GM18511 (cell line): ENCODE data around the gene KLHL3.

ENCODE experiments used
- ATAC-seq: cut with Tn5 transposase; IDR thresholded peaks from one replicate; pipeline ENCODE4 v1.9.1; 2021; ENCODE audit warnings: mild to moderate bottlenecking, moderate library complexity; ENCODE audit not compliant: unreplicated experiment

Gene KLHL3

DNA sequence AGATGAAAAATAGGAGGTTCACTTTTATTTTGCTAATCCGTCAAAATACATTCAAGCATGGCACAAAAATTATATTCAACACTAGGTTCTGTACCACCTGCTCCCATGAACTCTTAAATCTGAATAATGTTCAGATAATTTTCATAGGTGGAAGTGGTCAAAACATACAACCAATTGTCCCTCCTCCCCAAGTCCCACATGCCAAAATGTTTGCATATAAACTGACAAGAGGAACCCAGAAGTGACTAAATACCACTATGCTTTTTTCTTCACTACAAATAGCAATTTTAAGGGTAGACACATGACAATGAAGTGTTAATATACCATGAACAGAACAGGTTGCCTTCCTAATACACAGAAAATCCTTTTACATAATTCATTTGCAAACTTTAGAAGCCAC is 14.5 kb upstream of the KLHL3 start:
- no peak for ATAC-seq

- ATAC-seq: no peak
Observed at GRCh38 chr5:137747848-137748247, 12.0 kb upstream of the KLHL3 start.

GRCh38 chr5:137743031-137743640 is 7.2 kb upstream of the KLHL3 start:
- peak; percentile 73 for ATAC-seq

DNA sequence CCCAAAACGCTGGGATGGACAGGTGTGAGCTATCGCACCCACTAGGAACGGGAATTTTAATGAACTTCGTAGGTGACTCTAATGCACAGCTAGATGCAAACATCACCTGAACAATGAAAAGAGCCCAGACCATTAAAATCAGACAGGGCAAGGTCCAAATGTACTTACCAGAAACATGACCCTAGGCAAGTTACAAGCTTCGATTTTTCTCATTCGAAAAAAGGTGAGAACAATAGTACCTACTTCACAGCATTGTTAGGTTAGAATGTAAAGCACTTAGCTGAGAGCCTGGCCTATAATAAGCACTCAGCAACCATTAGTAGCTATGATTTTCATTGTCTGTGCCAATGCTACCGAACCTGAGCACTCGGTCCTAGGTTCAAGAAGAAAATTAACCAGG is 5.8 kb upstream of the KLHL3 start:
- ATAC-seq: no peak

DNA sequence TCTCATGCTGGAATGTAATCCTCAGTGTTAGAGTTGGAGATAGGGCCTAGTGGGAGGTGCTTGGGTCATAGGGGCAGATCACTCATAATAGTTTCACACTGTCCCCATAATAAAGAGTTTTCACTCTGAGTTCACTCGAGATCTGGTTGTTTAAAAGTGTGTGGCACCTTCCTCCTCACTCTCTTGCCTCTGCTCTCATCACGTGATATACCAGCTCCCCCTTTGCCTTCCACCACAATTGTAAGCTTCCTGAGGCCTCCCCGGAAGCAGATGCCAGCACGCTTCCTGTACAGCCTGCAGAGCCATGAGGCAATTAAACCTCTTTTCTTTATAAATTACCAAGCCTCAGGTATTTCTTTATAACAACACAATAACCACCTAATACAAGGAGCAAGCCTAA is 3.8 kb upstream of the KLHL3 start:
- no peak for ATAC-seq

DNA sequence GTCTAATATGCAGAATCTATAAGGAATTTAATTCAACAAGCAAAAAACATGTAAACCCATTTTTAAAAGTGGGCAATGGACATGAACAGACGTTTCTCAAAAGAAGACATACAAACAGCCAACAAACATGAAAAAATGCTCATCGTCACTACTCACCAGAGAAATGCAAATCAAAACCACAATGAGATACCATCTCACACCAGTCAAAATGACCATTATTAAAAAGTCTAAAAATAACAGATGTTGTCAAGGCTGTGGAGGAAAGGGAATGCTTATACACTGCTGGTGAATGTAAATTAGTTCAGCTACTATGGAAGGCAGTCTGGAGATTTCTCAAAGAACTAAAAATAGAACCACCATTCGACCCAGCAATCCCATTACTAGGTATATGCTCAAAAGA is 3.1 kb upstream of the KLHL3 start:
- ATAC-seq: no peak

DNA sequence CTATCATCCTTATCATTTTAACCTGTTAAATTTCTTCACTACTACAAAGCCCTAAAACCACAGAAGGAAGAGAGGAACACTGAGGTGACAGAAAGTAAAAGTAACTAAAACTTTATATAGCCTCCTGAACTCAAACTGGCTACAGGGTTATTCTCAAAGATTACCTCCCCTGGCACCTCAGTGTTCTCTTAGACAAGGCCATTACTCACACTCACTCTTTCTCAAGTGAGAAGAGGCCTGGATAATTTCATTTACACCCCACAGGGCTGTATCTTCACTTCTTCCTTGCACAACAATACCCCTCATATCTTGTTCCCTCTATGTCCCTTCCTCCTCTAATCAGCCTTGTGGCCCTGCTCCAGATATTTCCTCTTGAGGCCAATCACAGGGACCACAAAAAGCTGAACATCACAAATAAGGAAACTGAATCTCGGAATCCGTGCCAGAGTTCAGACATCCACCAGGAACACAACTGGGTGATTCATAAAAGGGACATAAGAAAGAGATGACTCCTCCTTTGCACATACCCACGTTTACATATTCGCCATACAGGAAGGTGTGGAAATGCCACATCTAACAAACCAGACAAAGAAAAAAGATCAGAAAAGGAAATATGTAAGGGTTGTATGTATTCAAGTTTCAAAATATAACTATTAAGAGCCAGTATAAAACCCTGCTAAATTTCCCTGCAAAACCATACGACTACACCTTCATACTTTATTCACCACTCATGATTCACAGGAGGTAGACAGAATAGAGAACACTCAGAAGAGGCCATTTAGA is 1.7 kb upstream of the KLHL3 start:
- no peak for ATAC-seq

DNA sequence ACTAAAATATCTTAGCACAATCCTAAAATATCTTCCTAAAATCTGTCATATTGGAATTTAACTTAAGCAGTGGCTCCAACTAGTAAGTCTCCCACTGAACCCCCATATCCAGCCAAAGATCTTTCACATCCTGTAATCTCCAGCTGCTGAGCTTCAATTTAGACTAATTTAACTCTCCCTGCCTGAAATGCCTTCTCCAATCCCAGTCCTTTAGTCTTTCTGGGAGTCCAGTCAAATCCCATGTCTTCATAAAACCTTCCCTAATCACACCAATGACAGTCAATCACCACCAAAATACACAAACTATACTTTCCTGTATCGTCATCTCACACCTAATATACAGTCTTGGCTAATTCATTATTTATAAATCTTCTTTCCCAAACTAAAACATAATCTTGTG is 607 bp upstream of the KLHL3 start:
- ATAC-seq: no peak

DNA sequence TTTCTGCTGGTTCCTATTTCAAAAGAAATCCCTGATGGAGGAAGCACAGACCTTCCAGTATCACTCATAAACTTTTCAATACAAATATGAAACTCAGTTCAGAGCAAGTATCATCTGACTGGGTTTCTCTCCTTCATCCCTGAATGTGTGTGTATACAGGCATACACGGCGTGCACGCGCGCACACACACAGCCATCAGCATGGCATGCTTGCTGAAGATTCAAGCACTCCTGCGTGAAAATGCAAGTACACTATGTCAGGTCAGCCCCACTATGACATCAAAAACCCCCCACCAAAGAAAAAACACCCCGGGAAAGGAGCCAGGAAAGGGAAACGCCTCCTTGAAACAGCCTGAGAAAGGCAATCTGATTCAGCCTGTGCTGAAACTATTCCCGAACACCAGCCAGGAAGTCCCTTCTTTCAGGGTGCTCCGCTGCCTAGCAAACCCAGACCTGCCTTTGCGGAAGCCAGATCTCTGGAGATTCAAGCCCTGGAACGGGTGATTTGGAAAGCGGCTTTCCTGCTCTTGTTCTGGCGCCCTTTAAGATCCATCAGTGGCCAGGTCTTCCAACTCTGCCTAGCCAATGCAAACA is 831 bp downstream of the KLHL3 start:
- peak; percentile 27 for ATAC-seq

GRCh38 chr5:137734331-137734730 is 1.6 kb downstream of the KLHL3 start:
- ATAC-seq: no peak

- no peak for ATAC-seq
Observed at GRCh38 chr5:137733922-137734321, 2.0 kb downstream of the KLHL3 start.

DNA sequence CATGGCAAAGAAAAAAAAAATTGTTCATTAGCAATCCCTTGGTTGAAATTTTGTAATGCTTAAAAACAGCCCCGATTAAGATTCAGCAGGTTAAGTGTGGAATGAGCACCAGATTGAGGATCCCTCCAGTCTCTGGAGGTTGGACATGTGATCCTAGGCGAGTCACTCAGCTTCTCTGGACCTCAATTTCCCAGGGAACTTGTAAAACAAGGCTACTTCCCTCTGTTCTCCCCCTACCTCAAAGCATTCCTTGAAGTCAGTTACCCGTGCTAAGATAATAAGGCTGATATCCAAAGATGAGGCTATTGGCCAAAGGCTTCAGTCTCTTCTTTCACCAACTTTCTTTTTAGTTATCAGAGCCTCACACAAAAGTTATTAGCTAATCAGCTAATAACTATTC is 2.9 kb downstream of the KLHL3 start:
- ATAC-seq: no peak

GRCh38 chr5:137731176-137731575 is 4.7 kb downstream of the KLHL3 start:
- ATAC-seq: no peak

GRCh38 chr5:137730336-137730735 is 5.6 kb downstream of the KLHL3 start:
- ATAC-seq: no peak

DNA sequence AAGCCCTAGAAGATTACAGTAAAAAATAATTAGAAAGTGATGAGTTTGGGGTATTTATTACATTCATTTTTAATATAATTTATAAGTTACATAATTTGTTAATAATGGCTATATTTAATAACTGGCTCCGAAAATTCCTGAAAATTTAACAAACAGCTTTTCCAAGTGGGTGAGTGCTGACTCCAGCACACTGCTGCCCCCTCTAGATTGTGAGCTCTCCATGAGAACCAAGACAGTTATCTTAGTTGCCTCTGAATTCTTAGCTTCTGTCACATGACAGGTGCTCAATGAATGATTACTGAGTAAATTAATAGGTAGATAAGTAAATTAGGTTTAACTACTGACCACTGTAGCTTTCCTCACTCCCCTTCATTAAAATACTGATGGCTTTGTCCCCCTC is 7.8 kb downstream of the KLHL3 start:
- no peak for ATAC-seq

- no peak for ATAC-seq
Observed at GRCh38 chr5:137727623-137728022, 8.3 kb downstream of the KLHL3 start.

DNA sequence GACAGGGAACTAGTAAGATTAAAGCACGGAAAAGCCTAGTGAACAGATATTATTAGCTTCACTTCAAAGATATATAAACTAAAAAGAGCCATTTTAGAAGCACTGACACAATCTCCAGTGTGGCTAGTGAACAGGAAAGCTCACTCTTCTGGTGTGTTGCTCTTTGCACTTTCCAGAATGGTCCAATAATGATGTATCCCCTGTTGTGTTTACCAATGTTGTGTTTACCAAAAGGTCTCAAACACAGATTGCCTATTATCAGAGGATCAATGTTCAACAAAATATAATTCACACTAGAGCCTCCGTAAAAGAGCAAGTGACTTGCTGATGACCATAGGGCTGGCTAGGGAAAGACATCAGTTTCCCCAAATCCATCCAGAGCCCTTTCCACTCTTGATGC is 11.6 kb downstream of the KLHL3 start:
- no peak for ATAC-seq

DNA sequence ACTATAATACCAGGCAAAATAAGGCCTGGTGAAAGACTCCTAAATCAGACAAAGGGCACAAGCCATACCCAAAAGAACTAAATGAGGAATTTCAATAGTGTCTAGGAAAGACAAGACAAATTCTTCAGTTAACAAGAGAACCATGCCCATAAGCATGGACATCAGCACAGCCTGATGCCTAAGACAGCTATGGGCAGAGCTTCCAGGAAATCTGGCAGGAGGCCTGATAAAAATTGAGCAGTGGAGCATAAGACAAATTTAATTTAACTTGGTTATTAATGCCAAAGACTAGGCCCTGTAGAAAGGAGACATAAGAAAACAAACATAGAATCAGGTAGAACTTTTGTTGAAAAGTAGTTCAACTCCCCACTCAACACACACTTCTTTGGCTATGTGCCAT is 17.3 kb downstream of the KLHL3 start:
- ATAC-seq: no peak

DNA sequence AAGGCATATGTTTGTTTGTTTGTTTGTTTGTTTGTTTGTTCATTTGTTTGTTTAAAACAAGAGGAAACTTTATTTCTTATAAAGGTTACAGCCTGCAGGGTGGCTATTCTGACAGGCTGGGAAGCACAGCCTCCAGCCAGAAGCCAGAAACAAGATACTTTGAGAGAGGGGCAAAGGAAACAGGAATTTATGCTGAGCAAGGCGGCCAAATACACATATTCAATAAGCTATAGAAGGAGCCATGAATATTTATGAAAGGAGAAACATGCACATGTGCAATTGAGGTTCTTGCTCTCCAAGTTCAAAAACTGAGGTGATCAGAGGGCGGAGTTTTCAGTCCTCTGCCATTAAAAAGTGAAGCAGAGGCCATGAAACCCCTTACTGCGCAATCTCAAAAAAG is 19.6 kb downstream of the KLHL3 start:
- ATAC-seq: no peak

DNA sequence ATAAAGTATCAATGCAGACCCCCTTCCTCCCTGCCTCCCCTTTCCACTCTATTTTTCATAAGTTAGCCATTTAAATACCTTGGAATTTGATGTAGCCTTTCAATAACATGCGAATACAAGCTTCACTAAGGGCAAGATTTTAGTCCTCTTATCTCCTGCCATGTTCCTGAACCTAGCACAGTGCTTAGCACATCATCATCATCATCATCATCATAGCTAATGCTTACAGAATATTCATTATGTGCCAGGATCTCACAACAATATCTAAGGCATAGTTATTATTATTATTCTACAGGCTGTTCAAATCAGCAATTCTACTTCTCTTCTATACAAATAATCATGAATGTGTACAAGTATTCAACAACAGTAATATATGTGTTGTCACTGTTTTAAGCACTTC is 20.4 kb downstream of the KLHL3 start:
- no peak for ATAC-seq

- ATAC-seq: no peak
Observed at GRCh38 chr5:137714946-137715345, 20.9 kb downstream of the KLHL3 start.

DNA sequence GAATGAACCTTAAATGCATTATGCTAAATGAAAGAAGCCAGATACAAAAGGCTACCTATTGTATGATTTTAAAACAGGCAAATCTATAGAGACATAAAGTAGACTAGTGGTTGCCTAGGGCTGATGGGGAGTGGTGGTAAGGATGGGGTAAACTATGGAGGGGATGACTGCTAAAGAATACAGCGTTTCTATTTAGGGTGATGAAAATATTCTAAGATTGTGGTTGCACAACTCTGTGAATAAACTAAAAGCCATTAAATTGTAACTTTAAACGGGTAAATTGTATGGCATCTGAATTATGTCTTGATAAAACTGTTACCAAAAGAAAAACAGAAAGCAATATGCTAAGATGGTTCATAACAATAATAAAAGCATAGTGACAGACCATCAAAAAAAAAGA is 21.4 kb downstream of the KLHL3 start:
- ATAC-seq: no peak
